ENCODE data around the gene ATP11A. TPM values are rescaled to one million over a fixed set of nuclear protein-coding genes. Genes with fewer than 3 reads are reported as not detected.

ATP11A gene
- total RNA-seq, 2 donors from 2014 or later = 15.2 to 38.4 TPM

DNA sequence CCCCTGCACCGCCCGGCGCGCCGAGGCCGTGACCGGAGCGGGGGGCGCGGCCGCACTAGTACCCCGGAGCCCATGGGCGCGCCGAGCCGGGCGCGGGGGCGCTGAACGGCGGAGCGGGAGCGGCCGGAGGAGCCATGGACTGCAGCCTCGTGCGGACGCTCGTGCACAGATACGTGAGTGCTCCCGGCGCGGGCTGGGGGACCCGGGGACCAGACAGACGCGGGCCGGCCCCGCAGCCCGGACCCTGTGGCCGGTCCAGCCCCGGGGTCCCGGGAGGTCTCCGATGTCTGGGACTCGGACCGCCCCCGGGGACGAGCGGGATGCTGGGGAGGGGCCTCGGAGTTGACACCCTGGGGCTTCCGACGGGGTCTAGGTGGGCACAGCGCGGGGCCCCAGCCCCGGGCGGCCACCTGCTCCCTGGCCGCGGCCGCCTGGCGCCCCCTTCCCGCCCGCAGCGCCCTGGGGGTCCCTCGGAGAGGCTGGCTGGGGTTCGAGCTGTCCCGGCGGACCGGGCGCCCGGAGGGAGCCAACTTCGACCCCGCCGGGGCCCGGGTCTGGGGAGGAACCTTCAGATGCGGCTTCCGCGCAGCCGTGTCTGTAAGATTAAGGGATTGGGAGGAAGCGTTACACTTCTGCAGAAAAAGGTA is 568 bp downstream of the ATP11A start:
- no peaks in the 10 kb centered on the region for H3K27me3 ChIP-seq (replicated peaks; ENCODE audit: insufficient read depth)
- peak overlapping the region; percentile 56 to 77 for H3K27ac ChIP-seq
- no peaks in the 10 kb centered on the region for H3K36me3 ChIP-seq
- peak overlapping the region; percentile 95 for H3K4me3 ChIP-seq
- ATAC-seq (ENCODE audit: insufficient number of reproducible peaks, low FRiP score, low read depth) (peak; percentile 26), DNase-seq (ENCODE audit: low spot score) (no peak)
- H3K9me3 ChIP-seq = no peaks in the 10 kb centered on the region
- TF ChIP-seq, protein P1, sequence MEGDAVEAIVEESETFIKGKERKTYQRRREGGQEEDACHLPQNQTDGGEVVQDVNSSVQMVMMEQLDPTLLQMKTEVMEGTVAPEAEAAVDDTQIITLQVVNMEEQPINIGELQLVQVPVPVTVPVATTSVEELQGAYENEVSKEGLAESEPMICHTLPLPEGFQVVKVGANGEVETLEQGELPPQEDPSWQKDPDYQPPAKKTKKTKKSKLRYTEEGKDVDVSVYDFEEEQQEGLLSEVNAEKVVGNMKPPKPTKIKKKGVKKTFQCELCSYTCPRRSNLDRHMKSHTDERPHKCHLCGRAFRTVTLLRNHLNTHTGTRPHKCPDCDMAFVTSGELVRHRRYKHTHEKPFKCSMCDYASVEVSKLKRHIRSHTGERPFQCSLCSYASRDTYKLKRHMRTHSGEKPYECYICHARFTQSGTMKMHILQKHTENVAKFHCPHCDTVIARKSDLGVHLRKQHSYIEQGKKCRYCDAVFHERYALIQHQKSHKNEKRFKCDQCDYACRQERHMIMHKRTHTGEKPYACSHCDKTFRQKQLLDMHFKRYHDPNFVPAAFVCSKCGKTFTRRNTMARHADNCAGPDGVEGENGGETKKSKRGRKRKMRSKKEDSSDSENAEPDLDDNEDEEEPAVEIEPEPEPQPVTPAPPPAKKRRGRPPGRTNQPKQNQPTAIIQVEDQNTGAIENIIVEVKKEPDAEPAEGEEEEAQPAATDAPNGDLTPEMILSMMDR (IDR thresholded peaks at IDR 0.05) = no peak
- peaks cover 8 to 23% of the 10 kb centered on the region in 2 donors for H3K4me1 ChIP-seq (ENCODE audit: control insufficient read depth in 1 of 2, low read depth in 2 of 2)

DNA sequence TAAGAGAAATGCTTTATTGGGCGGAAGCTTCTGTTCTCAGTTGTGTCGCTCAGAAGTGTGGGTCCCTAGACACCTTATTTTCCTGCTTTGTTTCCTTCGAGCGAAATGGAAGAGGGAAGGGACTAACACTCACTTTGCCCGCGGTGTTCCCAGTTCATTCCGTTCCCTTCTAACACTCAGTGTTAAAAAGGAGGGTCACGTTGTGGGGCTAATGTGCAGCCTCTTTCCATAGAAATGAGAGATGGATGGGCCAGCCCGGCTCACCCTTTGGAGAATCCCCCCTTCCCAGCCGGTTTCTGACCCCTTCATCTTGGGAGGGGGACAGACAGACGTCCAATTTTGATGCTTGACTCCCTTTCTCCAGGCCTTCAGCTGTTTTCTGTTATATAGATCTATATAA is 2.3 kb downstream of the ATP11A start:
- H3K27me3 ChIP-seq (replicated peaks; ENCODE audit: insufficient read depth) = no peaks in the 10 kb centered on the region
- no peak overlapping the region for H3K27ac ChIP-seq
- TF ChIP-seq, protein P1 (IDR thresholded peaks at IDR 0.05) = no peak
- peaks cover 8 to 23% of the 10 kb centered on the region in 2 donors for H3K4me1 ChIP-seq (ENCODE audit: control insufficient read depth in 1 of 2, low read depth in 2 of 2)
- H3K36me3 ChIP-seq = no peaks in the 10 kb centered on the region
- no peak for ATAC-seq (ENCODE audit: insufficient number of reproducible peaks, low FRiP score, low read depth)
- no peak for DNase-seq (ENCODE audit: low spot score)
- peak overlapping the region; percentile 95 for H3K4me3 ChIP-seq
- no peaks in the 10 kb centered on the region for H3K9me3 ChIP-seq

DNA sequence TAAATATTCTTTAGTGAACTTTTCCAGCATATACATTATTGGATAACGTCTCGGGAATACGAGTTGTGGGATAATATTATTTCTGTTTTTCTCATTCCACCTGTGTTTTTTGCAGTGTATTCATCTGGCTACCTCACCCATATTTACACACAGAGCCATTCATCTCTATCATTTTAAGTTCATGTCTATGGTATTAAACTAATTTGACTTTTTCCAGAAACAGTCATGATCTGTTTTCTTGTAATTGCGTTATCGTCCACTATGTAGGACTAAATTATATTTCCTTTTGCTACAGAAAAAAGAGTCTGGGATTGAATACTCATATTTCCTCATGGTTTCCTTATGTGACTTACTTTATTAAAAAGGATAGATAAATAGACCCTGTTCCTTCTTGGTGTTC is 2.7 kb downstream of the ATP11A start:
- no peak for ATAC-seq (ENCODE audit: insufficient number of reproducible peaks, low FRiP score, low read depth)
- Histone ChIP-seq H3K36me3 (no peaks in the 10 kb centered on the region), H3K4me1 (ENCODE audit: control insufficient read depth in 1 of 2, low read depth in 2 of 2) (peaks cover 8 to 23% of the 10 kb centered on the region in 2 donors), H3K27me3 (replicated peaks; ENCODE audit: insufficient read depth) (no peaks in the 10 kb centered on the region), H3K27ac (no peak overlapping the region), H3K4me3 (no peak overlapping the region), H3K9me3 (no peaks in the 10 kb centered on the region)
- DNase-seq (ENCODE audit: low spot score) = no peak
- TF ChIP-seq, protein P1 (IDR thresholded peaks at IDR 0.05) = no peak

DNA sequence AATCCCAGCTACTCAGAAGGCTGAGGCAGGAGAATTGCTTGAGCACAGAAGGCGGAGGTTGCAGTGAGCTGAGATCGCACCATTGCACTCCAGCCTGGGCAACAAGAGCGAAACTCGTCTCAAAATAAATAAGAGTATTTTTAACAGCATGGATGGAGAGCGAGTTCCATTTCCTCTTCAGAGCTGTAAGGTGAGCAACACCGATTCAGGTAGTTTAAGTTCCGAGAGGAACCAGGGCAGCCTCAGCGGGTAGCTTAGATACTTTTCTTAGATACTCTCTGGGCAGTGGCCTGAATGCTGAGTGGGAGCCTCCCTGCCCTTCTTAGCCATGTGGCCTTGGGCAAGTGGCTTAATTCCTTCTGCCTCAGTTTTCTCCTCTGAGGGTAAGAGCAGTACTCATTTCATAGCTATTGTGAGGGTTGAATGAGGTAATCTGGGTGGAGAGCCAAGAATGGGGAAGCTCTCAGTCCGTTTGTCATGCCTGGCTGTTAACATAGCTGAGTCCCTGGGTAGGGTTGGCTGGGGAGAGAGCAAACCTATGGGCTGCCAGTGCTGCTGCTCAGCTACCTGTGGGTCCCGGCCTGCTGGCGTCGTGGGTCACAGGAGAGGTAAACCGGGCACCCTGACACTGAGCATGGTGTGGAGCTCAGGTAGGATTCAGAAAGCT is 4.1 kb downstream of the ATP11A start:
- no peak overlapping the region for H3K27ac ChIP-seq
- no peak for ATAC-seq (ENCODE audit: insufficient number of reproducible peaks, low FRiP score, low read depth)
- peaks cover 8 to 23% of the 10 kb centered on the region in 2 donors for H3K4me1 ChIP-seq (ENCODE audit: control insufficient read depth in 1 of 2, low read depth in 2 of 2)

DNA sequence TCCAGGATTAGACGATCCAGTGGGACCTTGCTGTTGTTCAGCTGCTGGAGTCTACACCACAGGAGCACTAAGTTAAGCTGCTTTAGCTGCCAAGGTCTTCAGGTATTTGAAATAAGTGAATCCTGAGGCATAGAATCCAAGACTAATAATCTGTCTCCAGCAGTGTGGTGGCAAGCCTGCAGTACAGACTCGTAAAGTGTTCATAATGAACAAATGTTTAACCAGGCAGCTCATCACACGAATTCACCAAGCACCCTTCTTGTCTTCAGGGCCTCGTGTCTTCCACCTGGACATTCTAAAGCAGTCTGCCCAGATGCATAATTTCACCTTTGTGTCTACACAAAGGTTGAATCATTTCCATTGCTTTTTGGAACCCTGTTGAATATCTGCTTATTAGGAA is 5.3 kb downstream of the ATP11A start:
- no peak overlapping the region for H3K27ac ChIP-seq
- H3K27me3 ChIP-seq (replicated peaks; ENCODE audit: insufficient read depth) = no peaks in the 10 kb centered on the region
- no peak for ATAC-seq (ENCODE audit: insufficient number of reproducible peaks, low FRiP score, low read depth)
- TF ChIP-seq, protein P1 (IDR thresholded peaks at IDR 0.05) = no peak
- H3K36me3 ChIP-seq = no peaks in the 10 kb centered on the region
- no peak for DNase-seq (ENCODE audit: low spot score)
- H3K9me3 ChIP-seq = no peaks in the 10 kb centered on the region
- H3K4me1 ChIP-seq (ENCODE audit: control insufficient read depth in 1 of 2, low read depth in 2 of 2) = peaks cover 8 to 19% of the 10 kb centered on the region in 2 donors
- no peak overlapping the region for H3K4me3 ChIP-seq

More for the DNA sequence above, 4.1 kb downstream of the ATP11A start:
- no peaks in the 10 kb centered on the region for H3K27me3 ChIP-seq (replicated peaks; ENCODE audit: insufficient read depth)
- no peak for DNase-seq (ENCODE audit: low spot score)
- TF ChIP-seq, protein P1 (IDR thresholded peaks at IDR 0.05) = no peak
- no peaks in the 10 kb centered on the region for H3K36me3 ChIP-seq
- no peak overlapping the region for H3K4me3 ChIP-seq
- no peaks in the 10 kb centered on the region for H3K9me3 ChIP-seq

Data from thoracic aorta (tissue), 2 donors.